CD4-positive, alpha-beta T cell treated with Interleukin-12 subunit alpha and Interleukin-12 subunit beta, for 1 hour (primary cell): ENCODE data around the gene DDR1.
"Not testable (repeated sequence)": the region's sequence is repeated elsewhere in the genome, so short reads cannot be mapped to it uniquely, and the experiment has no call there.

Experiments used
- DNase-seq: peaks from one replicate; pipeline ENCODE4 v3.0.0-alpha.2; 2020

The DDR1 gene

GRCh38 chr6:30854285-30855040 is 29.9 kb upstream of the DDR1 start:
- DNase-seq, result no peak

GRCh38 chr6:30855429-30856075 is 28.8 kb upstream of the DDR1 start:
- DNase-seq, result no peak

- no peak for DNase-seq
Measured at GRCh38 chr6:30857112-30857511, 27.2 kb upstream of the DDR1 start.

- no peak for DNase-seq
Measured at GRCh38 chr6:30857549-30857948, 26.8 kb upstream of the DDR1 start.

DNA sequence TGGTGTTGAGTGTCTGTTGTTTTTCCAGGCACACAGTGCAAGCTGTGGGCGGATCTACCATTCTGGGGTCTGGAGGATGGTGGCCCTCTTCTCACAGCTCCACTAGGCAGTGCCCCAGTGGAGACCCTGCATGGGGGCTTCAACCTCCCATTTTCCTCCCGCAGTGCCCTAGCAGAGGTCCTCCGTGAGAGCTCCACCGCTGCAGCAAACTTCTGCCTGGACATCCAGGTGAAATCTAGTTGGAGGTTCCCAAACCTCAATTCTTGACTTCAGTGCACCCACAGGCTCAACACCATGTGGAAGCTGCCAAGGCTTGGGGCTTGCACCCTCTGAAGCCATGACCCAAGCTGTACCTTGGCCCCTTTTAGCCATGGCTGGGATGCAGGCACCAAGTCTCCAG is 24.6 kb upstream of the DDR1 start:
- DNase-seq, result not testable (repeated sequence)

DNA sequence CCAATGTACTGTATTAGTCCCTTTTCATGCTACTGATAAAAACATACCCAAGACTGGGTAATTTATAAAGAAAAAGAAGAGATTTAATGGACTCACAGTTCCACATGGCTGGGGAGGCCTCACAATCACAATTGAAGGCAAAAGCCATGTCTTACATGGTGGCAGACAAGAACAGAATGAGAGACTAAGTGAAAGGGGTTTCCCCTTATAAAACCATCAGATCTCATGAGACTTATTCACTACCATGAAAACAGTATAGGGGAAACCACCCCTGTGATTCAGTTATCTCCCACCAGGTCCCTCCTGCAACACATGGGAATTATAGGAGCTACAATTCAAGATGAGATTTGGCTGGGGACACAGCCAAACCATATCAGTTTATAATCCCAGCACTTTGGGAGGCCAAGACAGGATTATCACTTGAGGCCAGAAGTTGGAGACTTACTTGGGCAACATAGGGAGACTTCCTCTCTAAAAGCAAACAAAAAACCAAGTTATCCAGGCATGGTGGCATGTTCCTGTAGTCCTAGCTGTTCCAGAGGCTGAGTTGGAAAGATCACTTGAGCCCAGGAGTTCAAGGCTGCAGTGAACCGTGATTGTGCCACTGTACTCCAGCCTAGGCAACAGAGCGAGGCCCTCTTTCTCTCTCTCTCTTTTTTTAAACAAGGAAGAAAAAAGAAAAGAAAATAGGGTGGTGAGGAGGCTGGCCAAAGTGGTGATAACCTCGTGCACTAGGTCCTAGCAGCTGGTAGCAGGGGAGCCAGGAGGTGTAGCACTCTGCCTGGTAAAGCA is 22.9 kb upstream of the DDR1 start:
- no peak for DNase-seq

- no peak for DNase-seq
Measured at GRCh38 chr6:30862156-30862875, 22.0 kb upstream of the DDR1 start.

- DNase-seq, result no peak
Measured at GRCh38 chr6:30864325-30864724, 20.0 kb upstream of the DDR1 start.

DNA sequence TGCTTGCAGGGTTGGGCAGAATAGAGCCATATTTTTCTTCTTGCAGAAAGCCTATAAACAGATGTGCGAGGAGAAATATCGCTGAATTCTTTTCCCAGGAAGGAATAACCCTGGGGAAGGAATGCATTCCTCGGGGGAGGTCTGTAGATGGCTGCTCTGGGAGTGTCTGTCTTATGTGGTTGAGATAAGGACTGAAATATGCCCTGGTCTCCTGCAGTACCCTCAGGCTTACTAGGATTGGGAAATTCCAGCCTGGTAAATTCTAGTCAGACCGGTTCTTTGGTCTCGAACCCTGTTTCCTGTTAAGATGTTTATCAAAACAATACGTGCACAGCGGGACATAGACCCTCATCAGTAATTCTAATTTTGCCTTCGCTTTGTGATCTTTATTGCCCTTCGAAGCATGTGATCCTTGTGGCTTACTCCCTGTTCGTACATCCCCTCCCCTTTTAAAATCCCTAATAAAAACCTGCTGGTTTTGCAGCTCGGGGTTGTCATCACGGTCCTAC is 15.0 kb upstream of the DDR1 start:
- not testable (repeated sequence) for DNase-seq

DNA sequence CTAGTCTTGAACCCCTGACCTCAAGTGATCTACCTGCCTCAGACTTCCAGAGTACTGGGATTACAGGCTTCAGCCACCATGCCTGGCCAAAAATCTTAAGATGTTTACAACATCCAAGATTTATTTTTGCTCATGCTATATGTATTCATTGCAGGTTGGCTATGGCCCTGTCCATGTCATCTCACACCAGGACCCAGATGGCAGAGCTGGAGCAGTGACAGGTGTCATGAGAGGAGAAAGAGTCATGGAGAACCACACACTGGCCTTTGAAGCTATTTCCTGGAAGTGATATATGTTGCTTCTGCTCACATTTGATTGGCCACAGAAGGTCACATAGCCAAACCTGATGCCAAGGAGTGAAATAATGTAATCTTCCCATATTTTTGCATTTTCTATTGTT is 13.8 kb upstream of the DDR1 start:
- no peak for DNase-seq

DNA sequence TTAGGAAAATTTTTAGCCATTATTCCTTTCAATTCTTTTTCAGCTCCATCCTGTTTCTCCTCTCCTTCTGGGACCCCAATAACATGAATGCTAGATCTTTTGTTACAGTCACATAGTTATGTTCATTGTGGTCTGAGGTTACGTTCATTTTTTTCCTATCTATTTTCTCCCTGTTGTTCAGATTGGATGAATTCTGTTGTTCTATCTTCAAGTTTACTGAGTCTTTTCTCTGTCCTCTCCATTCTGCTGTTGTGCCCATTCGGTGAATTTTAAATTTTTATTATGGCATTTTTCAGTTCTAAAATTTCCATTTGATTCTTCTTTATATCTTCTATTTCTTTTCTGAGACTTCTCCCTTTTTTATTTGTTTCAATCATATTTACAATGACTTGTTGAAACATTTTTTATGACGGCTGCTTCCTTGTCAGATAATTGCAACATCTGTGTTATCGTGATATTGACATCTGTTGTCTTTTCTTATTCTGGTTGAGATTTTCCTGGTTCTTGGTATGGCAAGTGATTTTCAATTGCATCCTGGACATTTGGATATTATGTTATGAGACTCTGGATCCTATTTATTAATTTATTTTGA is 12.6 kb upstream of the DDR1 start:
- no peak for DNase-seq

DNA sequence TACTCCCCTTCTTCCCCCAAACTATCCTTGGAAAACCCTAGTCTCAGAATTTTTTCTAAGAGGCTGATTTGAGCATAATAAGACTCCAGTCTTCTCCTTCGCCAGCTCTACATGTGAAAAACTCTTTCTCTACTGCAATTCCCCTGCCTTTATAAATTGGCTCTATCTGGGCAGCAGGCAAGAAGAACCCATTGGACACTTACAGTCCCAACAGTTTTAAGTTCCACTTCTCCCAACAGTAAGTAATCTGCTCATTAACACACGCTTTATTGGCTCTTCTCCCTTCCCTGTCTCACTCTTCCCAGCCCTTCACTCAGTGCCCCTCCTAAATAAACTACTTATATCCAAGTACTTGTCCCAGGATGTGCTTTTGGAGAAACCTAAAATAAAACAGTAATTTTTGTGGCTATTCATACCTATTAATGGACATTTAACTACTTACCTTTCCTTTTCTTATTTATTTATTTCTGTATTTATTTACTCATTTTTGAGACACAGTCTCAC is 11.1 kb upstream of the DDR1 start:
- no peak for DNase-seq

DNA sequence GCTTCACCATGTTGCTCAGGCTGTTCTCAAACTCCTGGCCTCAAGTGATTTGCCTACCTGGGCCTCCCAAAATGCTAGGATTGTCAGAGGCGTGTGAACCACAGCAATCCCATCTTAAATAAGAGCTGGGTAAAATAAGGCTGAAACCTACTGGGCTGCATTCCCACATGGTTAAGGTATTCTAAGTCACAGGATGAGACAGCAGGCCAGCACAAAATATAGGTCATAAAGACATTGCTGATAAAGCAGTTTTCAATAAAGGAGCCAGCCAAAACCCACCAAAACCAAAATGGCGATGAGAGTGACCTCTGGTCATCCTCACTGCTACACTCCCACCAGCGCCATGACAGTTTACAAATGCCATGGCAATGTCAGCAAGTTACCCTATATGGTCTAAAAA is 10.5 kb upstream of the DDR1 start:
- not testable (repeated sequence) for DNase-seq

- DNase-seq, result no peak
Measured at GRCh38 chr6:30875244-30876038, 8.9 kb upstream of the DDR1 start.

GRCh38 chr6:30876039-30876730 is 8.1 kb upstream of the DDR1 start:
- DNase-seq, result no peak

DNA sequence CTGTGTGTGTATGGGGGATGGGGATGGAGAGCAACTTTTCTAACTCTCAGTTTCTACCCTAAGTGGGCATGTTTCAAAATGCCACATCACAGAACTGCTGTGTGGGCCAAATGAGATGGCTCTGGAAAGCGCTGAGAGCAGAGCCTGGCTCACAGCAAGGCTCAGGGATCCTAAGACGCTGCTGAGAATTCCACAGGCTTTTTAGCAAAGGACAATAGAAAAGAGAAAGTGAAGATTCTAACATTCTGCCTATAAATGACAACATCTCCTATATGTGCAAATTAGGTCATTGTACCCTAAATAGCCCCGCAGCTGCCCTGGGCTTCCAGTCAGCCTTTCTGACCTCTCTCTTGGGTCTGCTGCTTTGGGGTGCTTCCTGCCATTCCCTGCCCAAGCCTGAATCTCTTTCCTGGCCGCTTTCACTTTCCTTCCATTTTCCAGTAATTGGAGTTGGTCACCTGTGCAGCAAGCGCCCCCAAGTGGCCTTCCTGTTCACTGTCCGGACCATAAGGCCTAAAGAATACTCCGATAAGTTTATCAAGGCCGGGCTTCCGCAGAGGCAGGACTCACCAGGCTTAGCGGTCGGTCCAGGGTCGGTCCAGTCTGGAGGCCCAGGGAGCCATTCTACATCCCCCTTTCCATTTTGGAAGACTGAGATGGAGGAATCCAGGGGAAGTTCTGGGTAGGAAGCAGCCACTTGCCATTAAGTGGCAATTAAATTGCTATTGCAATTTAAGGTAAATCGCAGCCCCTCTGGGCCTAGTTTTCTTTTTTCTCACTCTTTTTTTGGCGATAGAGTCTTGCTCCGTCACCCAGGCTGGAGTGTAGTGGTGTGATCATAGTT is 6.7 kb upstream of the DDR1 start:
- peak; percentile 79 for DNase-seq

GRCh38 chr6:30879684-30880427 is 4.5 kb upstream of the DDR1 start:
- no peak for DNase-seq

DNA sequence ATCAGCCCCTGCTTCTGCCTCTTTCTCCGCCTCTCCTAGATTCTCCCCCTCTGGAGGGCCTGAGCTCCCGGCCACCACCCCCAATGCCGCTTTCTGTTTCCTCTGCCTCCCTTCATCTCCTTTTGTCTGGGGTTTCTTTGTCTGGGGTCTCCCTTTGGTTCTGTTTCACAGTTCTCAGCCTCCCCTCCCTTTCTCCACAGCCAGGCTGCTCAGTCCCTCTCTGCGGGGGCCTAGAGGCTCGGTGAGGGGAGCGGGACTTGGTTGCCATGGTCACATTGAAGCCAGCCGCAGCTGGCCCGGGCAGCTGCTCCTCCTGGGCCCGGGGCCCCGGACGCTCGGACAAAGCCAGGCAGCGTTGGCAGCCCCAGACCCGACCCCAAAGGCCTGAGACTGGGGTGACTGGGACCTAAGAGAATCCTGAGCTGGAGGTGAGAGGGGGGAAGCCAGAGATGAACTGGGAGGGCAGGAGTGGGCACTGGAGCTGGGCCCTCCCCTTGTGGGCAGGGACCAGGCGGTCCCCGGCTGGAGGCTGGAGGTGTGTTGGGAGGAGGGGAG is 3.5 kb upstream of the DDR1 start:
- DNase-seq, result no peak
